GM12872 (cell line): ENCODE data around the gene TMCC3.

Experiments used
- TF ChIP-seq, protein P1 (sequence below): IDR thresholded peaks from 3 replicates; pipeline ENCODE4 v1.5.1; 2011; ENCODE audit warnings: low read depth, mild to moderate bottlenecking, low read length, moderate library complexity; ENCODE audit not compliant: insufficient read depth

TMCC3 gene

DNA sequence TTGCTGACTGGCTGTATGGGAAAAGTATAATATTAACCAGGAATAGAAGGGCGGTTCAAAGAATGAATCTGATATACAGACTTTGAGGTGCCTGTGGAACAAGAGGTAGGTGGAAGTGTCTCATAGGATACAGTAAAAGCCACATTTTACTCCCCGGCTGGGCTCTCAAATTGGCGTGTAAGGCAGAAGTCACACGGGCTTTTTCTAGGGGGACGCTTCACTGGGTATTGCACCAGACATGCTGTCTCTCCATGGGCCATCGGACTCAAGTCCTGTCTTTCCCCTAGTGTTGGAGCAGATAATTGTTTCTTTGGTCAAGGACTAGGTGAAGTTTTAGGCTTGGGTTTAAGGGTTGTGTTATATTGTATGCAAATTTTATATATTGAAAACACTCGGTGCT, 9.1 kb downstream of the TMCC3 start:
- TF ChIP-seq, protein P1, sequence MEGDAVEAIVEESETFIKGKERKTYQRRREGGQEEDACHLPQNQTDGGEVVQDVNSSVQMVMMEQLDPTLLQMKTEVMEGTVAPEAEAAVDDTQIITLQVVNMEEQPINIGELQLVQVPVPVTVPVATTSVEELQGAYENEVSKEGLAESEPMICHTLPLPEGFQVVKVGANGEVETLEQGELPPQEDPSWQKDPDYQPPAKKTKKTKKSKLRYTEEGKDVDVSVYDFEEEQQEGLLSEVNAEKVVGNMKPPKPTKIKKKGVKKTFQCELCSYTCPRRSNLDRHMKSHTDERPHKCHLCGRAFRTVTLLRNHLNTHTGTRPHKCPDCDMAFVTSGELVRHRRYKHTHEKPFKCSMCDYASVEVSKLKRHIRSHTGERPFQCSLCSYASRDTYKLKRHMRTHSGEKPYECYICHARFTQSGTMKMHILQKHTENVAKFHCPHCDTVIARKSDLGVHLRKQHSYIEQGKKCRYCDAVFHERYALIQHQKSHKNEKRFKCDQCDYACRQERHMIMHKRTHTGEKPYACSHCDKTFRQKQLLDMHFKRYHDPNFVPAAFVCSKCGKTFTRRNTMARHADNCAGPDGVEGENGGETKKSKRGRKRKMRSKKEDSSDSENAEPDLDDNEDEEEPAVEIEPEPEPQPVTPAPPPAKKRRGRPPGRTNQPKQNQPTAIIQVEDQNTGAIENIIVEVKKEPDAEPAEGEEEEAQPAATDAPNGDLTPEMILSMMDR: no peak

DNA sequence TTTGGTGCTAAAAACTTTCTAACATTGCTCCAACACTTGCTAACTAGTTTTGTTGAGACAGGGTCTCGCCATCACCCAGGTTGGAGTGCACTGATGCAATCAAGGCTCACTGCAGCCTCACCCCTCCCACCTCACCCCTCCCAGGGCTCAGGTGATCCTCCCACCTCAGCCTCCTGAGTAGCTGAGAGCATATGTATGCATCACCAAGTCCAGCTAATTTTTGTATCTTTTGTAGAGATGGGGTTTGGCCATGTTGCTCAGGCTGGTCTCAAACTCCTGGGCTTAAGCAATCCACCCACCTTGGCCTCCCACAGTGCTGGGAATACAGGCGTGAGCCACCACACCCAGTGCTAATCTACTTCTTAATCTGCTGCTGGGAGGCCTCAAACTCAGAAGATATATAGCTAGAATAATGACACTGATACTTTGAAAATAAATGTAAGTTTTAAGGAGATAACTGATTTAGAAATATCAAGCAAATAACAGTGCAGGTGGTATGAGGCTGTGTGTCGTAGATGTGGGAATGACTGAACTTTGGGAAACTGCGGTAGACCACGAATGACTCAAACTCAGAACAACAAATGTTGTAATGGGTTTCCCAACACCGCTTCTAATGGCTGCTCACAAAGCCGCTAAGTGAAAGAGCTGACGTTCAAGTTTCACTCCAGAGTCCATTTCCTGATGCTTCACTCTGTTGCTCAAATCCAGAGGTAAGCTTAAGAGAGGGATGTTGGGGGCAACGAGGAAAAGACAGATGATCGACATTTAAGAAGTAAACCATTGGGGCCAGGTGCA, 10.0 kb downstream of the TMCC3 start:
- TF ChIP-seq, protein P1: no peak

DNA sequence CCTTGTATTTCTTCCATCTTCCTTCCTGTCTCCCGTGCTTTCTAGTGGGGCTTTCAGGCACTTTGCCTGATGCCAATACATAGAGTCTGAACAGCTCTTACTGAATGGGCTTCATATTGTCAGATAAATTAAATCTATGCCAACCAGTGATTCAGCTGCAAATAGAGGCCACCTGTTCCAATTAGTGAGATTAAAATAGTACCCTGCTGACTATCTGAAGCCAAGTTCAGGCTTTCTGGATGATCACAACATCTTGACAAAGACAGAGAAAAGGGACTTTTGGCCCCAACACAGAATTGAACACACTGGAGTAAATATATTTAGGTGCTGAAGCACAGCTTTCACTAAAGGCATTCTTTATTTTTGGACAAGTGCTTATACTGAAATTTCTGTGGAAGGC, 11.8 kb downstream of the TMCC3 start:
- TF ChIP-seq, protein P1: no peak

DNA sequence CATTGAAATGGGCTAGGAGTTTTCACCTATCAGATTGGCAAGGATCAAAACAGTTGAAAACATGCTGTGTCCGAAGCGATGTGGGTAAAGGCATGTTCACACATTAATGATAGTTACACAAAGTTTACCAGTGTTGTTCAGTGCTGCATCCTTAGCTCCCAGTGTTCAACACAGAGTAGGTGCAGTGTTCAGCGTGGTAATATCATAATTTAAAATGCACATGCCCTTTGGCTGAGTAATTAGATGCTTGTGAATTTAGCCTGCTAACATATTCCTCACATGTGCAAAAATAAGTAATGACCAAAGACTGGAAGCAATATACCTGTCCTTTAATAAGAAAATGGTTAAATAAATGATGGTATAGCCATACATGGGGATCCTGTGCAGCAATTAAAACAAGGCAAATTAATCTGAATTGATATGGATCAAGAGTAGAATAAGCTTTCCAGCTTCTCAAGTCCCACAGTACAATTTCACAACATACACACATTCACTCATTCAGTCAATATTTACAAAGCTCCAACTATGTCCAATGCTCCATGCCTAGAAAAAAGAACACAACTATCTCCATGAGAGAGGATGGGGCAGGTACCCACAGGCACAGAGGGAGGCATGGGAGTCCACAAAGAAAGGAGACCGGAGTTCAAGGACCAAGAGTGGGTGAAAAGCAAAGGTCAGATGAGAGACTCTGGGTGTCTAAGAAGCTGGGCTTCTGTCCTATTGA, 12.8 kb downstream of the TMCC3 start:
- TF ChIP-seq, protein P1: no peak

DNA sequence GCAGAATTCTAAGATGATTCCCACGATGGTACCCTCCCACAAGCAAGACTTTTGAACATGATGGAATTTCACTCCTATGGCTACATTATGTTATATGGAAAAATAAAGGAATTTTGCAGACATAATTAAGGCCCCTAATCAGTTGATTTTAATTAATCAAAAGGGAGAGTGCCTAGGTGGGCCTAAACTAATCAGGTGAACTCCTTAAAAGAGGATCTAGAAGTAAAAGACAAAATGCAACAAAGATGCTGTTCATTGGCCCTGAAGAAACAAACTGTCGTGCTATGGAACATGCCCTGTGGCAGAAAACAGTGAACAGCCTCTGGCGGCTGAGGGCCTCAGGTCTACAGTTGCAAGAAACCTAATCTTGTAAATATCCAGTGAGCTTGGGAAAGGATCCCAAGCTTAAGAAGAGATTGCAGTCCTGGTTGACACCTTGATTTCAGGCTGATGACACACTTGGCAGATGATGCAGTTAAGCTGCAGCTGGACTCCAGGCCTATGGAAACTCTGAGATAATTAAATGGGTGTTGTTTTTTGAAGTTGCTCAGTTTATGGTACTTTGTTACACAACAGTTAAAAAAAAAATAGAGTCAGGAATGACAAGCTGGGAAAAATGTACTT, 13.8 kb downstream of the TMCC3 start:
- TF ChIP-seq, protein P1: no peak

DNA sequence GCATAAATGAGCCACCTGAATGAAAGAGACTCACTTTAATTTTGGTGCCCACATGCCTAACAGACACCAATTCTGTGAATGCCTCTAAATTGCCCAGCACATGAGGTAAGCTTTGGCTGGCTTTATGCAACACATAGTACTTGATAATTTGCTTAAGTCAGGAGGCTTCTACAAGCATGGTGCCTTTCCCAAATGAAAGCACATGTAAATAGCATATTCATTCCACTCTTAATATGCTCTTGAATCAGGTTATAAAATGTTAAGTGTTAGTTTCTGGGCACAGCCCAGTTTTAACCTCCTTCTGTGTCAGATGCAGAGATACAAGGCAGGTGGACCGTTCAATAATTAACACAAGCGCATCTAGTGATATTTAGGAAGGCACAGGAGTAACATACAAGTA, 15.6 kb downstream of the TMCC3 start:
- TF ChIP-seq, protein P1: no peak

DNA sequence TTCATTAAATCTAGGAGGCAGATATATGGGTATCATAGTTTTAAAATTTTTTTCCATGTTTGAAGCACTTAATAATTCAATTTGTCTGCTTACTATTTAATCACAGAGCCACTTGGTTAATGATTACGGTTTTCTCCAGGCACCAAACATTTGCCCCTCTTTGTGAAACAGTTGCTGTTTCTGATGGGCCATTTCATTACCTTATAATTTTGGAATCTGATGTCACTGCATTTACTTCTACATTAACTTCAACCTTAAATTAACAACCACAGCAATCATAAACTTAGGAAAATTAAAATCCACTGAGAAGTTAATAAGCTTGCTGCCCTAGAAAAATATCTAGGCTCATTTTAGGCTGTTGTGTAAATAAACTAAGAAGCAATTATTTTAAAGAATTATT, 17.0 kb downstream of the TMCC3 start:
- TF ChIP-seq, protein P1: no peak
